ENCODE measurements around the gene PDIA4. TPM values are rescaled to one million over a fixed set of nuclear protein-coding genes. Genes with fewer than 3 reads are reported as not detected.

Gene PDIA4
- total RNA-seq, 1 donor from 2014 or later, result 169 TPM

DNA sequence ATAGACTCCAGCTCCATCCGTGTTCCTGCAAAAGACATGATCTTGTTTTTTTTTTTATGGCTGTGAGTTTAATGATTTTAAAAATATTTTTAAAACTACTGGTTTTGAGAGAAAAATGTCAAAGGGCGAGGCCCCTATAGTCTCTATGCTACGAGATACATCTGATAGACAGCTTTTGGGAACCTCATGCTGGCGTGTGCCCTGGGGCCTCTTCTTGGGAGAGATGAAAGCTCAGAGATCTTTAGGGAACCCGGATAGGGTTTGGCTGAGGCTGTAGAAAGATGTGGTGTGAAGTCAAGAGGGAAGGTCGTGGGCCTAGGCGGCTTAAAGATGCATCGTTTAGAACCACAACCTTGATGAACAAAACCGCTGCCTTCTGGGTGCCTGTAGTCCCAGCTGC, 70.2 kb downstream of the PDIA4 start:
- Mint-ChIP-seq H3K9me3 (no peaks in the 10 kb centered on the region), H3K4me3 (no peak overlapping the region), H3K27ac (no peak overlapping the region), H3K36me3 (no peaks in the 10 kb centered on the region), H3K4me1 (peaks cover 11% of the 10 kb centered on the region), H3K27me3 (ENCODE audit: low read depth) (no peaks in the 10 kb centered on the region)
- TF ChIP-seq, protein P1, sequence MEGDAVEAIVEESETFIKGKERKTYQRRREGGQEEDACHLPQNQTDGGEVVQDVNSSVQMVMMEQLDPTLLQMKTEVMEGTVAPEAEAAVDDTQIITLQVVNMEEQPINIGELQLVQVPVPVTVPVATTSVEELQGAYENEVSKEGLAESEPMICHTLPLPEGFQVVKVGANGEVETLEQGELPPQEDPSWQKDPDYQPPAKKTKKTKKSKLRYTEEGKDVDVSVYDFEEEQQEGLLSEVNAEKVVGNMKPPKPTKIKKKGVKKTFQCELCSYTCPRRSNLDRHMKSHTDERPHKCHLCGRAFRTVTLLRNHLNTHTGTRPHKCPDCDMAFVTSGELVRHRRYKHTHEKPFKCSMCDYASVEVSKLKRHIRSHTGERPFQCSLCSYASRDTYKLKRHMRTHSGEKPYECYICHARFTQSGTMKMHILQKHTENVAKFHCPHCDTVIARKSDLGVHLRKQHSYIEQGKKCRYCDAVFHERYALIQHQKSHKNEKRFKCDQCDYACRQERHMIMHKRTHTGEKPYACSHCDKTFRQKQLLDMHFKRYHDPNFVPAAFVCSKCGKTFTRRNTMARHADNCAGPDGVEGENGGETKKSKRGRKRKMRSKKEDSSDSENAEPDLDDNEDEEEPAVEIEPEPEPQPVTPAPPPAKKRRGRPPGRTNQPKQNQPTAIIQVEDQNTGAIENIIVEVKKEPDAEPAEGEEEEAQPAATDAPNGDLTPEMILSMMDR (IDR thresholded peaks at IDR 0.05; ENCODE audit: unreplicated experiment), result no peak
- DNase-seq (ENCODE audit: low spot score in 2 of 2, unreplicated experiment in 2 of 2), result no peak

DNA sequence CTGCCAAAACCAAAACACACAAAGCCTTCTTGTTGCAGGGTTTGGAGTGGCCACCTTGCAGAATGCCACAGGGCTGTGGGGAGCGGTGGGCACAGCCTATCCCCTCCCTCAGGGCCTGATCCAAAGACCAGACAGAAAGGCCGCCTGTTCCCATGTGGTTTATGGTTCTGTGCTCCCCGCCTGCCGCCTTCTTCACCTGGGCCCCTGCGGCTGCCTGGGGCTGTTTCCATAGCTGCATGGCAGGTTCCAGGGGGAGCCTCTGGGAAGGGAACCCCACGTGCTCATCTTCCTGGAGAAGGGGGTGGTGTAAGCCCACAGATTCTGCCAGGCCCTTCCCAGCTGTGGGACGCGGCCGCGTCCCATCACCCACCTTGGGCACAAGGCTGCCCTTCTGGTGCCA, 73.5 kb downstream of the PDIA4 start:
- no peak overlapping the region for H3K4me3 Mint-ChIP-seq
- no peaks in the 10 kb centered on the region for H3K36me3 Mint-ChIP-seq
- peaks cover 6% of the 10 kb centered on the region for H3K4me1 Mint-ChIP-seq
- H3K27ac Mint-ChIP-seq, result no peak overlapping the region
- DNase-seq (ENCODE audit: low spot score in 2 of 2, unreplicated experiment in 2 of 2), result no peak
- H3K9me3 Mint-ChIP-seq, result peaks cover 3% of the 10 kb centered on the region
- H3K27me3 Mint-ChIP-seq (ENCODE audit: low read depth), result no peaks in the 10 kb centered on the region
- TF ChIP-seq, protein P1 (IDR thresholded peaks at IDR 0.05; ENCODE audit: unreplicated experiment), result no peak

DNA sequence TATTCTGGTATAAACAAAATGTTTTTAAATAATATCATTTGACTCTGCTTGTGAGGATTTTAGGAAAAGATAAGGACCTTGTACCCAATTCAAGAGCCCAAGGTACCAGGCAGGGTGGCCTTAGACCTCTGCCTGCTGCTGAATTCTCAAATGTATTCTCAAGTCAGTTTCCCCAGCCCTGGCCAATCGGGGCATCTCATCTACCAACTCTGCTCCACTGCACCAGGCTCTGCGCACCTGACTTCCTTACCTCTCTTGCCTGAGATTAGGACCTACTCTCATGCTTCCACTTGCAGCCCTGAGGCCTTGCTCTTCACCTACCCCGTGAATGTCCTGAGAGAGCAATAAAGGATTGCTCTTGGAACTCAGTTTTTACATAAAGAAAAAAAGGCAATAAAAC, 74.6 kb downstream of the PDIA4 start:
- Mint-ChIP-seq H3K36me3 (no peaks in the 10 kb centered on the region), H3K27me3 (ENCODE audit: low read depth) (no peaks in the 10 kb centered on the region), H3K4me3 (no peak overlapping the region), H3K27ac (no peak overlapping the region), H3K4me1 (peaks cover 6% of the 10 kb centered on the region), H3K9me3 (peaks cover 3% of the 10 kb centered on the region)
- TF ChIP-seq, protein P1 (IDR thresholded peaks at IDR 0.05; ENCODE audit: unreplicated experiment), result no peak
- no peak for DNase-seq (ENCODE audit: low spot score in 2 of 2, unreplicated experiment in 2 of 2)

Other genes with a start within 250 kb of the PDIA4 start
- 27.4 to 29.2 TPM (median 28.6 TPM) in 3 replicates for gene EZH2, start 144.2 kb downstream of the PDIA4 start, total RNA-seq
- 10.9 to 12.1 TPM (median 11.0 TPM) in 3 replicates for gene ZNF786, start 62.2 kb upstream of the PDIA4 start, total RNA-seq
- gene ZNF425, start 97.8 kb upstream of the PDIA4 start, total RNA-seq, result 7.0 to 7.3 TPM (median 7.2 TPM) in 3 replicates
- 20.0 to 21.9 TPM (median 20.6 TPM) in 3 replicates for gene ZNF398, start 118.9 kb upstream of the PDIA4 start, total RNA-seq
- gene ZNF282, start 167.0 kb upstream of the PDIA4 start, total RNA-seq, result 40.4 to 47.0 TPM (median 42.6 TPM) in 3 replicates
- gene ZNF212, start 211.1 kb upstream of the PDIA4 start, total RNA-seq, result 20.5 to 20.8 TPM (median 20.5 TPM) in 3 replicates
- gene ZNF783, start 233.7 kb upstream of the PDIA4 start, total RNA-seq, result 34.9 to 37.0 TPM (median 35.5 TPM) in 3 replicates

Measured in mesothelial cell of epicardium (in vitro differentiated cells).